IMR-90 (cell line): ENCODE results near the gene SASH1. TPM values are rescaled to one million over a fixed set of nuclear protein-coding genes. Genes with fewer than 3 reads are reported as not detected.

Experiments used
- ATAC-seq: fragments of 200-7000 bp; cut with Tn5 transposase; 2 replicates; pipeline ENCODE4 v1.9.1; 2020; ENCODE audit warnings: low read depth, mild to moderate bottlenecking, moderate library complexity
- BruUV-seq: library from RNA; stranded (reverse); fragments of 400-500 nt; replicated peaks from 2 replicates; lab custom pipeline; 2021; lab: Mats Ljungman, UMichigan
- CTCF ChIA-PET: fragments of 300-600 bp; formaldehyde crosslinking; extraction: SDS; loops from one replicate; lab custom pipeline; 2021; ENCODE audit warnings: antibody characterized with exemption; lab: Yijun Ruan, JAX
- POLR2A ChIA-PET: fragments of 300-600 bp; sonication (Branson Sonifier 250); formaldehyde crosslinking; loops from one replicate; lab custom pipeline; 2022; ENCODE audit warnings: antibody characterized with exemption; ENCODE audit not compliant: unreplicated experiment; lab: Charles Lee
- DNase-seq: peaks from one replicate; pipeline ENCODE4 v3.0.0; 2013
- H2AFZ ChIP-seq: replicated peaks from 2 replicates; pipeline ENCODE3; 2013; ENCODE audit warnings: low read length, mild to moderate bottlenecking; ENCODE audit not compliant: poor library complexity
- H2AK5ac ChIP-seq: 2 replicates; pipeline ENCODE4 v1.6.1; 2013; ENCODE audit warnings: low read depth, low read length, inconsistent platforms
- H2AK9ac ChIP-seq: replicated peaks from 2 replicates; pipeline ENCODE3; 2013; ENCODE audit warnings: mild to moderate bottlenecking, low read depth, low read length, moderate library complexity; ENCODE audit not compliant: poor library complexity
- H2BK120ac ChIP-seq: 2 replicates; pipeline ENCODE4 v1.6.1; 2013; ENCODE audit warnings: low read depth, low read length, inconsistent platforms
- H2BK15ac ChIP-seq: 3 replicates; pipeline ENCODE4 v1.6.1; 2013; ENCODE audit warnings: low read depth, low read length, inconsistent platforms
- H2BK20ac ChIP-seq: 2 replicates; pipeline ENCODE4 v1.6.1; 2013; ENCODE audit warnings: low read depth, mild to moderate bottlenecking, inconsistent platforms, low read length, moderate library complexity
- H2BK5ac ChIP-seq: 2 replicates; pipeline ENCODE4 v1.6.1; 2013; ENCODE audit warnings: mild to moderate bottlenecking, low read depth, low read length, inconsistent platforms; ENCODE audit not compliant: poor library complexity, severe bottlenecking
- H3K14ac ChIP-seq: replicated peaks from 2 replicates; pipeline ENCODE4 v1.6.1; 2013; ENCODE audit warnings: low read depth, low read length, inconsistent platforms
- H3K18ac ChIP-seq: 2 replicates; pipeline ENCODE4 v1.6.1; 2013; ENCODE audit warnings: low read depth, low read length, control low read depth
- H3K23ac ChIP-seq: 2 replicates; pipeline ENCODE4 v1.6.1; 2013; ENCODE audit warnings: low read depth, low read length, inconsistent platforms
- H3K27ac ChIP-seq: 2 replicates; pipeline ENCODE4 v1.5.1; 2013; ENCODE audit warnings: mild to moderate bottlenecking, control low read depth, low read length; ENCODE audit not compliant: insufficient read depth
- H3K27me3 ChIP-seq: 2 replicates; pipeline ENCODE4 v1.6.1; 2013; ENCODE audit warnings: low read length; ENCODE audit not compliant: control insufficient read depth, insufficient read depth
- H3K36me3 ChIP-seq: 2 replicates; pipeline ENCODE4 v1.6.1; 2013; ENCODE audit warnings: low read length, mixed read lengths; ENCODE audit not compliant: control insufficient read depth, insufficient read depth
- H3K4ac ChIP-seq: 2 replicates; pipeline ENCODE4 v1.6.1; 2013; ENCODE audit warnings: low read depth, low read length, inconsistent platforms
- H3K4me1 ChIP-seq: 2 replicates; pipeline ENCODE4 v1.6.1; 2013; ENCODE audit warnings: low read length, mixed read lengths; ENCODE audit not compliant: control insufficient read depth, insufficient read depth
- H3K4me2 ChIP-seq: 2 replicates; pipeline ENCODE4 v1.6.1; 2013; ENCODE audit warnings: low read depth, mild to moderate bottlenecking, control low read depth, low read length, moderate library complexity
- H3K4me3 ChIP-seq: 2 replicates; pipeline ENCODE4 v1.5.1; 2013; ENCODE audit warnings: low read depth, mild to moderate bottlenecking, control low read depth, low read length, moderate library complexity; ENCODE audit not compliant: insufficient read depth
- H3K56ac ChIP-seq: 2 replicates; pipeline ENCODE4 v1.6.1; 2013; ENCODE audit warnings: low read length, inconsistent platforms; ENCODE audit not compliant: insufficient read depth; ENCODE audit errors: extremely low read depth
- H3K79me1 ChIP-seq, 2 experiments: 2 replicates each; pipeline ENCODE4 v1.6.1; 2013; ENCODE audit warnings: low read length in 2 of 2, inconsistent platforms in 1 of 2, low read depth in 1 of 2
- H3K9ac ChIP-seq: 2 replicates; pipeline ENCODE4 v1.6.1; 2013; ENCODE audit warnings: low read depth, low read length, control low read depth
- H3K9me1 ChIP-seq: 2 replicates; pipeline ENCODE4 v1.6.1; 2013; ENCODE audit warnings: low read length, inconsistent platforms; ENCODE audit not compliant: insufficient read depth
- H3K9me3 ChIP-seq: 2 replicates; pipeline ENCODE4 v1.6.1; 2013; ENCODE audit warnings: low read length; ENCODE audit not compliant: control insufficient read depth, insufficient read depth
- H4K20me1 ChIP-seq: 2 replicates; pipeline ENCODE4 v1.6.1; 2013; ENCODE audit warnings: low read length, inconsistent platforms; ENCODE audit not compliant: insufficient read depth
- H4K5ac ChIP-seq: 2 replicates; pipeline ENCODE4 v1.6.1; 2013; ENCODE audit warnings: mild to moderate bottlenecking, low read depth, low read length, control low read depth
- H4K8ac ChIP-seq, 2 experiments: 2 replicates each; pipeline ENCODE4 v1.6.1; 2013; ENCODE audit warnings: low read depth in 2 of 2, low read length in 2 of 2, control low read depth in 1 of 2, inconsistent platforms in 1 of 2
- H4K91ac ChIP-seq: 2 replicates; pipeline ENCODE4 v1.6.1; 2013; ENCODE audit warnings: low read depth, low read length, inconsistent platforms; ENCODE audit not compliant: insufficient read depth
- RAD21 ChIP-seq: IDR thresholded peaks from 2 replicates; pipeline ENCODE4 v1.6.1; 2012; ENCODE audit warnings: low read length, improper control_type of control experiment
- RCOR1 ChIP-seq: IDR thresholded peaks from 2 replicates; pipeline ENCODE4 v1.6.1; 2012; ENCODE audit warnings: mild to moderate bottlenecking, low read length, improper control_type of control experiment; ENCODE audit not compliant: insufficient replicate concordance
- dilution Hi-C: fragments of 300-500 bp; cut with HindIII; formaldehyde crosslinking; loops from one replicate; pipeline ENCODE4 v1.14.3; 2018; ENCODE audit warnings: low sequenced_read_pairs; ENCODE audit not compliant: unreplicated experiment
- in situ Hi-C: fragments of 300-500 bp; cut with MboI; formaldehyde crosslinking; loops from 3 replicates; pipeline ENCODE4 v1.14.3; 2019; ENCODE audit warnings: low sequenced_read_pairs, inconsistent platforms, mixed read lengths
- intact Hi-C: fragments of 100-400 bp; cut with micrococcal nuclease; formaldehyde crosslinking; loops from 2 replicates; pipeline ENCODE4 v1.10.0; 2022
- polyA plus RNA-seq, 3 experiments: library from polyadenylated mRNA; depleted of rRNA; stranded (reverse); fragments of >200 nt; gene quantifications; 2 replicates each; pipeline ENCODE4 v1.2.3, GENCODE V29; 2012; ENCODE audit warnings: low replicate concordance in 1 of 3
- total RNA-seq: library from RNA; depleted of rRNA; stranded (reverse); fragments of >200 nt; gene quantifications from 2 replicates; pipeline ENCODE4 v1.2.3, GENCODE V29; 2012

The SASH1 gene
- total and polyA plus RNA-seq, 2 of the 4 experiments (the other 2 are of a cell fraction): 11.6 to 16.5 TPM

- no peak overlapping the region for H3K56ac ChIP-seq
- H2BK15ac ChIP-seq: peak overlapping the region; percentile 74
- DNase-seq: no peak
- peaks cover 0 to 25% of the 10 kb centered on the region in 2 experiments; a peak in 2 of 4 replicates for H3K79me1 ChIP-seq
- no peak for ATAC-seq
- H4K5ac ChIP-seq: peak overlapping the region; percentile 44; the same call in 1 of the 2 replicates
- H2BK5ac ChIP-seq: peak overlapping the region; percentile 31
- in situ Hi-C loops (no loop called here), dilution Hi-C loops (no loop called here), intact Hi-C loops (no loop called here)
- 0 out of 2 replicates have a peak overlapping the region, but pooled peaks have one; percentile 4 for H3K23ac ChIP-seq
- H4K8ac ChIP-seq: peak overlapping the region; percentile 33 to 73; a peak in 2 of 4 replicates
- peaks cover 7% of the 10 kb centered on the region for H3K9me1 ChIP-seq
- H2AK5ac ChIP-seq: peak overlapping the region; percentile 57
- ChIA-PET CTCF (interaction anchor here (0.6 to 1.1 kb wide), 2 partner anchors 63 to 155 kb away, joined by 3 read pairs; no protein-coding TSS in a partner anchor), POLR2A (interaction anchor here (0.5 to 0.6 kb wide), 4 partner anchors 12 to 1066 kb away, joined by 4 to 6 read pairs (median 4); no protein-coding TSS in a partner anchor)
- peak overlapping the region; percentile 81 for H3K18ac ChIP-seq
- no peak overlapping the region for H3K4me2 ChIP-seq
- no peaks in the 10 kb centered on the region for H3K9me3 ChIP-seq
- no peak overlapping the region for H3K27ac ChIP-seq
- peak overlapping the region; percentile 4 for H2BK120ac ChIP-seq
- no peaks in the 10 kb centered on the region for H3K36me3 ChIP-seq
- no peak overlapping the region for H2AFZ ChIP-seq
- peak overlapping the region; percentile 75; the same call in 1 of the 2 replicates for H4K91ac ChIP-seq
- BruUV-seq: no TSS peak
- peak overlapping the region; percentile 45; the same call in 1 of the 2 replicates for H2BK20ac ChIP-seq
- no peaks in the 10 kb centered on the region for H3K27me3 ChIP-seq
- H3K4me1 ChIP-seq: peaks cover 21% of the 10 kb centered on the region
- H3K14ac ChIP-seq: peak overlapping the region; percentile 51
- TF ChIP-seq RCOR1 (no peak), RAD21 (no peak)
- H3K4ac ChIP-seq: peak overlapping the region; percentile 46; the same call in 1 of the 2 replicates
- H3K4me3 ChIP-seq: no peak overlapping the region
- H4K20me1 ChIP-seq: no peaks in the 10 kb centered on the region
- H3K9ac ChIP-seq: no peak overlapping the region
- peak overlapping the region; percentile 12 for H2AK9ac ChIP-seq
Measured at GRCh38 chr6:148309301-148309700, 33.3 kb upstream of the SASH1 start.
